CD4-positive, alpha-beta T cell treated with Interleukin-2 at 100 ng/mL for 4 hours (primary cell): Measurements from ENCODE around the gene ANKLE2.
"Not testable (repeated sequence)": the region's sequence is repeated elsewhere in the genome, so short reads cannot be mapped to it uniquely, and the experiment has no call there.

Source experiments
- DNase-seq: peaks from one replicate; pipeline ENCODE4 v3.0.0-alpha.2; 2020; ENCODE audit warnings: low spot score

The ANKLE2 gene

DNA sequence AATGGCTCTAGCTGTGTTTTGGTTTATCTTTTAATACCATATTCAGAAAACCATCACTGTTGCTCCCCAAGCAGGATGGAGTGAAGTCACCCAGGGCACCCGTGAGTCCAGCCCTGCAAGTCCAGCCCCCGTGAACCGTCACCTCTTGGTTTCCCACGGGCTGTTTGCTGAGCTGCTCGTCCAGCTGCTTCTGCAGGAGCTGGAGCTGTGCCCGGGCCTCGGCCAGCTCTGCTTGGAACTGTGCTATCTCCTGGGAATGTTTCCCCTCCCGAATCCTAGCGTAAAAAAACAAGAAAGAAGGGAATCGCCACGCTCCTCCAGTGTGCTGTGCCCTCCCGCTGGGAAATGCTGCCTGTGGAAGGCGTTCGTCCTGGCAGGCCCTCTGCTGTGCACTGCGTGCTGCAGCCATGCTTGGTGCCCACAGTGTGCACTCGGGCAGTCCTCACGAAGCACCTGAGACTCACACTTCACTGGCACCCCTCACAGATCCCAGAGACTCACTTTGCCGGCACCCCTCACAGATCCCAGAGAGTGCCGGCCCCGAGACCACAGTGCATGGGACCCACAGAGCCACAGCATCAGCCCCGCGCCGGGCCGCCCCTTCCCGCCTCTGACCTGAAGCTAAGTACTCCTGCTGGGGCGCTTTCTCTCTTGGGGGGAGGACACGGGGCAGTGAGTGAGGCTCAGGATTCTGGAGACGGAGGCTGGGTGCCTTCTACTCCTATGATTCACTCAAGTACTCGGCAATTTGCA is 15.4 kb upstream of the ANKLE2 start:
- DNase-seq, result no peak

DNA sequence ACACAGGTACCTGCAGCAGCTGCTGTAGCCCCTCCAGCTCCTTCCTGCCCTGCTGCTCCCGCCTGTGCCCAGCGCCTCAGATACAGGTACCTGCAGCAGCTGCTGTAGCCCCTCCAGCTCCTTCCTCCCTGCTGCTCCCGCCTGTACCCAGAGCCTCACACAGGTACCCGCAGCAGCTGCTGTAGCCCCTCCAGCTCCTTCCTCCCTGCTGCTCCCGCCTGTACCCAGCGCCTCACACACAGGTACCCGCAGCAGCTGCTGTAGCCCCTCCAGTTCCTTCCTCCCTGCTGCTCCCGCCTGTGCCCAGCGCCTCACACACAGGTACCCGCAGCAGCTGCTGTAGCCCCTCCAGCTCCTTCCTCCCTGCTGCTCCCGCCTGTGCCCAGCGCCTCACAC is 14.6 kb upstream of the ANKLE2 start:
- DNase-seq, result not testable (repeated sequence)

DNA sequence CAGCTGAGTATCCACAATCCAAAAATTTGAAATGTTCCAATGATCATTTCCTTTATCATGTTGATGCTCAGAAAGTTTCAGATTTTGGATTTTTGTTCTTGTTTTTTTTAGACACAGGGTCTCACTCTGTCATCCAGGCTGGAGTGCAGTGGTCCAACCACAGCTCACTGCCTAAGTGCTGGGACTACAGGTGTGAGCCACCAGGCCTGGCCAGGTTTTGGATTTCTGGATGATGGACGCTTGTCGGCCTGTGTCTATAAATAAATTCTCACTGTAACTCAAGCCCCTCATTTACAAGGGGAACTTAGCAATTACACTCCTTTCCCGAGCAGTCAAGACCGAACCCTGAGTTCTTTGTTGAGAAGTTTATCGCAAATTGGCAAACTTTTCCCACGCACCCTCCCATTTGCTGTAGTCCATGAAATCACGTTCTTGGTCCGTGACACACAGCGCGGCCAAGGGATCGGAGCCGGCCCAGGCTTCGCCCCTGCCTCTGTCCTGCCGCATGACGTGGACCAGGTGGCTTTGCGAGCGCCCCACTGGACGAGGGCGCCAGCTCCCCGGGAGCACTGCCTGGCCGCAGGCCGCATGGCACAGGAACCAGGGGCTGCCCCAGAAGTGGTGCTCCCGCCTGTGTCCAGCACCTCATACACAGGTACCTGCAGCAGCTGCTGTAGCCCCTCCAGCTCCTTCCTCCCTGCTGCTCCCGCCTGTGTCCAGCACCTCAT is 14.0 kb upstream of the ANKLE2 start:
- DNase-seq, result no peak

DNA sequence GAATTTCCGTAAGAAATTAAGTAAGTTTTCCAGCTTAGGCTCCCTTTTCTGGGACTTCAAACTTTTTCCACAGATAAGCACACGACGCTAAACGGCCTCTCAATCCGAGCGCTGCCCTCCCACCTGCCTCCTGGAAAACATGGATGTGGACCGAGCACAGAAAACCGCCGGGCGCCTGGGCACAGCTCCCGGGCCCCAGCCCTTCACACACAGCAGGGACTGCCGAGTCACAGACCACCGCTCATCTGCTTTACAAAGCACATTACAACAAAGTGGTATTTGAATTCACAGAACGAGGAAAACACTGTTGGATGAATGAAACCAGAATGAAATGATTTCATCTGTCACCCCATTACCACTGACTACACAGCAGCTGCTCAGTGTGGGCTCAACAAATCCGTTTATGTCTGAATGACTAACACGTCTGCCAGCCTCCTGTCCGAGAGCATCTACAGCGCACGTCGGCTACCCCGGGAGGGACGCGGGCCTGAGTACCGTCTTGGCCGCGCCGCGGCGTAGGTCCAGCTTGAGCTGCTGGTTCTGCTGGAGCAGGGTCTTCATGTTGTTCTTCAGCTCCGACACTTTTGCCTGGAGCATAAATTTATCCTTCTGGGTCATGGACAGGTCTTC is 13.1 kb upstream of the ANKLE2 start:
- DNase-seq, result no peak

DNA sequence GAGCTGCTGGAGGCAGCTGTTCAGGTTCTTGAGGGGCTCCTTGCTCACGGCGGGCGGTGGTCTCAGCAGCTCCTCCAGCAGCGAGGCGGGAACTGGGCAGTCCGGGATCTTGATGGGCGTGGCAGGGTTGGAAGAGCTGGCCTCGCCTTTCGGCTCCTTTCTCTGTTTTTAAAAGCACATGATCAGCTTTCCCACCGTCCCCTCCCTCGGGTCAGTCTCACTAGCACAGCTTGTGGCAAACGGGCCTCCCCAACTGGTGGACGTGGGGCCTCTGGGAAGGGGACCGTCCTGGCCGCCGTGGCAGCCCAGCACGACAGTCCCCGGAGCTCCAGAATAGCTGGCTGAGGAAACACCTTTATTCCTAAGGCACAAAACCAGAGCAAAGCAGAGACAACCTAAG is 12.5 kb upstream of the ANKLE2 start:
- no peak for DNase-seq

DNA sequence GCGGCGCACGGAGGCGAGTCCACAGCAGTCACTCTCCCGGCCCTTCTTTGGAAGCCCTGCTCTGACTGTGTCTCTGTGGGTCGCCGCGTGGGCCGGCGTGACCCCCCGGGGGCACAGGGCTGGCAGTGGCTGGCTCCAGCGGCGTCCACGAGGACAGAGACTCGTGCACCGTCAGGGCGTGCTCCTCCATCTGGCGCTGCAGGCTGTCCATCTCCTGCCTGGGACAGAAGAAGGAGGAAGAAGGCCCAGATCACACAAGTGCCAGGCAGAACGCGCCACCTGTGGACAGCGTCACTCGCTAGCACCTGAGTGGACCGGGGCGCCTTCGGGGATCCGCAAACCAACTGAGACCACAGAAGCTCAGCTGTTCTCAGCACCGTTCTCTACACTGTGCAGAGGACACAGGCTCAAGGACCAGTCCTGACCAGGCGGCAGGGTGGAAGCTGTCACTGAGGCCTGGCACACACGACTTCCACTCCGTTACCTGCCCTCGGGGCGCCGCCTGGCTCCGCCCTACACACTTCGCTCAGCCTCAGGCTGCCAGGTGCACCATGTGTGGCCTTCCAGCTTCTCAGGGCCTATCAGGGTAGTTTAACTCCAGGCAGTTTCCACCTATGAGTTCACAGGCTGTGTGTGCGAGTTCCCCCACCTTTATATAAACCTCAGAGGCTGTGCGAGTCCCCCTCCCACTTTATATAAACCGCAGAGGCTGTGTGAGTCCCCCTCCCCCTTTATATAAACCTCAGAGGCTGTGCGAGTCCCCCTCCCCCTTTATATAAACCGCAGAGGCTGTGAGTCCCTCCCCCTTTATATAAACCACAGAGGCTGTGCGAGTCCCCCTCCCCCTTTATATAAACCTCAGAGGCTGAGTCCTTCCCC is 11.7 kb upstream of the ANKLE2 start:
- DNase-seq, result no peak

DNA sequence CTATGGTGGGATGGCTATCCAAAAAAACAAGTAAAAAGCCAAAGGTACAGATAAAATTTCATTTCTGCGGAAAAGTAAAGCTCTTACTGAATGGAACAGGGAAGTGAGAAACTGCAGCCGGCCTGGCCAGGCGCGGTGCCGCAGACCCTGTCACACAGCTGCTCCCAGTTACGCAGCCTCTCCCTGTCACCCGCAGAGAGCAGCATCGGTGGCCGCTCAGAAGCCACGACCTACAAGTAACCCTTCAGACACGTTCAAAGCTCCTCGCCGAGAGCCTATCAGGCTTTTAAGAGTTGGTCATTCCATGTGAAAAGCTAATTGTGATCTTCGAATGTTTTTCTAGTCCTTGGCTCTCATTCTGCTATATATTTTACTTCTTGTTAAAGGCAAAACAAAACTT is 11.0 kb upstream of the ANKLE2 start:
- DNase-seq, result no peak

DNA sequence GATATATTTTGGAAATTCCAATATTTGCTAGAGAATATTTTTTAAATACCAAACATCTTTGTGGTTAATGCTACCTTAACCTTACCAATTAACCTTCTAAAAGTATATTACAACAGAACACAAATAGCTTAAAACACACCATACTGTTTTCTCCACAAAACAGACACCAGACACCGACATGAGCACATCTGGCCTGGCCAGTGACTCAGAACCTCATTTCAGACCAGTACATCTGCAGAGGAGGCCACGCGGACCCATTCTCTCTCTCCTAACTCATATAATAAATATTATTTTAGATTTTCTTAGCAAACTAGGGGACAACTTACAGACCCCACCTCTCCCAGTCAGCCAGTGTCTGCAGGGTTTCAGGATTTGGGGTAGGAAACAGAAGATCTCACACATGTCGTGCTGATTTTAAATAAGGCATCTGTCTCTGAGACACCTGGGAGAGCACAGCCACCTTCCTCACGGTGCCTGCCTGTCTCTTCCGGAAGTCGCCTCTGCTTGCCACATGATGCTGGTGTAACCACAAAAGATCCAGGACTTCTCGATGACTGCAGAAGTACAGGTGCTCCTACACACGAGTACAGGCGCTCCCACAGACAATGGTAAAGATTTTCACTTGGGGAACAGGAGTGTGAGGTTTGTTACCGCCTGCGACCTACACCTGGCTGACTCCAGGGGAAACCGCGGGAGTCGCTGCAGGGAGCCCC is 9.7 kb upstream of the ANKLE2 start:
- peak; percentile 58 for DNase-seq

DNA sequence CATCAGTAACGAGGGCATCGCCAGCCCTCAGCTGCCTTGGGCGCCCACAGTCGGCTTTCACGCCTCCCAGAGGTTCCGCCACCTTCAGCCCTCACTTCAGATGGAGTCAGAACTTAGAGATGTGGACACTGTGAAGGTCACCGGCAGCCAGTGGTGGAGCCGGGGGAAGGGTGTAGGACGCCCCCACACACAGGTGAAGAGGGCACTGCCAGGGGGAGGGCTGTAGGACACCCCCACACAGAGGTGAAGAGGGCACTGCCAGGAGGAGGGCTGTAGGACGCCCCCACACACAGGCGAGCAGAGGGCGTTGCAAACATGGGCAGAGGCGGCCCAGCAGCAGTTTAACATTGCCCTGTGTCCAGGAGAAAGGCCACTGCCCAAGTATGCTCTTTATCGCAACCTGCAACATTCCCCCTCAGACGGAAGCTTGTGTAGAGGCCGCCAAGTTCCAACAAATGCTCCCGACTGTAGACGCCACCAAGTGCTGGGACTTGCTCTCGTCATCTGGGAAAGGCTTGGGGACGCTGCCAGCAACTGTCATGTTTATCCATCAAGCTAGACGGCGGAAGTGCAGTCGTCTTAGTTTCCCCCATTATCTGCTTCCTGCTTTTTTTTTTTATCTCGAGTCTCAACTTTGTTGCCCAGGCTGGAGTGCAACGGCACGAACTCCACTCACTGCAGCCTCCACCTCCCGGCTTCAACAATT is 4.9 kb upstream of the ANKLE2 start:
- no peak for DNase-seq

DNA sequence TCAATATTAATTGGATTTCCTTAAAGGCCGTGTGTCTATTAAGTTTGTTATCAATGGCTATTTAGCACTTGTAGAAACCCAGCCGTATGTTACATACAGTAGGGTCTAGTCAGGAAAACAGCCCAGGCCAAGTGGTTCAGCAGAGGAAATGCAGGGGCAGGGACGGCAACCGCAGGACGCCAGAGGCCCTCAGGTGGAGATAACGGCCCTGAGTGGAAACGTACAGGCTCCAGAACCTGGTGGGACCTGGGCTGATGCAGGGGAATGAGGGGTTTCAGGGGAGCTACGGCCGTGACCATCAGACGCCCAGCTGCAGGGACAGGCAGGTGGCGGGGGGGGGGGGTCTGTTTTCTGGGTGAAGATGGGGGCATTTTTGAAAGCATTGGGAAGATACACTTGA is 3.7 kb upstream of the ANKLE2 start:
- DNase-seq, result no peak

DNA sequence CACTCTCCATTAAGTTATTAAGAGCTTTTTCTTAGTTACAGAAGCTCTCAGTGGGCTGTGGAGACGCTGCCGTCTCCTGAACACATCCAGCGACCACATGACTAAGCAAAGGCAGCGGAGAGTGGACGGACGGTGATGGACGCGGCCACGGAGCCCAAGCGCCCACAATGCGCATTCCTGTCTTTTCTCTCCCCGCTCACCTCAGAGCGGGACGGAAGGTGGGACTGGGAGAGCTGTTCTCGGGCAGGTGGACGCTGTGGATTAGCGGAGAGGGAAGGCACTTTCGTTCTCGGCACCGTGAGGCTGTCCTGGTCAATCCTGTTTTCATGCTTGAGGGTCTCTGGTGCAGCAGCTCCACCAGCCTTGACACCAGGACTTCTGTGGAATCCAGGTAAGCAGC is 2.6 kb upstream of the ANKLE2 start:
- no peak for DNase-seq

DNA sequence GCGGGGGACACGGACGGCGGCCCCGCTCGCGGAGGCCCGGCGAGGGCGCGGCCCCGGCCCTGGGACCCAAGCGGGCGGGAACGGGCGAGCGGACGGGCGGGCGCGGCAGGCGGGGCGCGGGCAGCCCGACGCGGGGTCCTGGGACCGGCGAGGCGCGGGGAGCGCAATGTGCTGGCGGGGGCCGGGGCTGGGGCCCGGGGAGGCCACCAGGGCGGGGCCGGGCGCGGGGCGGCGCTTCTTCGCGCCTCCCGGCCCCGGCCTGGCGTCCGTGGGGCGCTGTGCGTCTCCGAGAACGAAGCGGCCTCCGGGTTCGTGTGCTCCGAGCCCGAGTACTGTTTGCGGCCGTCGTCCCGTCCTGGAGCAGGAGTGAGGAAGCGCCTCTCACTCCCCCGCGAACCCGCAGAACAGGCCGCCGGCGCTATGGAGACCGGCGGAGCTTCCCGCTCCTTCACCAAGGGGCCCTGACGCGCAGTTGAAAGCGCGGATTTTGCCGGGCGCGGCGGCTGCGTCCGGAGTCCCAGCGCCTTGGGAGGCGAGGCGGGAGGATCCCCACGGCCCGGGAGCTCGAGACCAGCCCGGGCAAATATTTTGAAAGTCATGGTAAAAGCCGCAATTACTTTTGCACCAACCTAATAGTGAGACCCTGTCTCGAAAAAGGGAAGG is 420 bp upstream of the ANKLE2 start:
- DNase-seq, result peak; percentile 86

DNA sequence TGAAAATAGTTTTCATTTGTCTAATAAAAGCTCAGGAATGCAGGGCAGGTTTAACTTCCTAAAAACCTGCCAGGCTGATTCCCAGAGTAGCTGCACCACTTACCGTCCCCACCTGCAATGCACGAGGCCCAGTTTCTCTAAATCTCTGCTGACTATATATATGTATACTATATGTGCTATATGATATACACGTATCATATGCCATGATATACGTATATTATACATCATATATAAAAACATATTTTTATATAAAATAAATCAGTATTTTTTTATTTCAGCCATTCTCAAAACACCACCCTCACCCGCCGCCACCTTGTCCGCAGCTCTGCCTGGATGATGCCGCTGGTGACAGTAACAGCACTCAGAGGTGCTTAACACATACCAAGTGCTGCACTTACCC is 2.3 kb downstream of the ANKLE2 start:
- DNase-seq, result no peak

DNA sequence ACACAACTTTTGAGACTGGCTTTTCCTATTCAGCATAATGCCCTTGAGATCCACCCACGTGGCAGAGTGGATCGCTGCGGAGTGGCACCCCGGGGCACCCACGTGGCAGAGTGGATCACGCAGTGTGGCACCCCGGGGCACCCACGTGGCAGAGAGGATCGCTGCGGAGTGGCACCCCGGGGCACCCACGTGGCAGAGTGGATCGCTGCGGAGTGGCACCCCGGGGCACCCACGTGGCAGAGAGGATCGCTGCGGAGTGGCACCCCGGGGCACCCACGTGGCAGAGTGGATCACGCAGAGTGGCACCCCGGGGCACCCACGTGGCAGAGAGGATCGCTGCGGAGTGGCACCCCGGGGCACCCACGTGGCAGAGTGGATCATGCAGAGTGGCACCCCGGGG is 2.8 kb downstream of the ANKLE2 start:
- DNase-seq, result not testable (repeated sequence)

DNA sequence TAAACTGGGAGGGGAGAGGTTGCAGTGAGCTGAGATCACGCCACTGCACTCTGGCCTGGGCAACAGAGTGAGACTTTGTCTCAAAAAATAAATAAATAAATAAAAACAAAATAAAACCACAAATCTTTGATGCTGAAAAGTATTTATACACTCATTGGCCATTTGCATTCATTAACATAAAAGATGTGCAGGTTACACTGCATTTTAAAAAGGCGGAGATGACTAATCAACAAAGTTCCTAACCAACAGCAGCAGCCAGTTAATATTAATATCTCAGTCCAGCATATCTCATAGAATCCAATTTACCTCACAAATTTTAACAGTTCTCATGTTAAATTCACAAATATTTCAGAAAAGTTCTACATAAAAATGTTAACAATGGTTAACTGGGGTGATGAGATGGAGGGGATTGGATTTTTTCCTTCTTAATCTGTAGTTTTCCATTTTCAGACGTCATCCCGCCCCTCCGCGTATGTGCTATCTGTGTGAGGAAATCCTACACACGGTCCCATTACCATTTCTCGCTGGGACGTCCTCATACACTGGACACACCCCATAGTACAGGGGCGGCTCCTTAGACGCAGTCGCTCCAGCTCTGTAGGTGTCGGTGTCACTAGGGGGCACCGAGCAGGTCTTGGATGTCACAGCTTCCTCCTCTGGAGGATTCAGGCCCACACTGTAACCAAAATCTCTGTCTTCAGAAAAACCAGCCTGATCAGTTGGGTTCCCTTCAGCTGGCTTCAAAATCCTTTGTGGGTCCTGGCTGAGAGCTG is 7.3 kb downstream of the ANKLE2 start:
- DNase-seq, result no peak

DNA sequence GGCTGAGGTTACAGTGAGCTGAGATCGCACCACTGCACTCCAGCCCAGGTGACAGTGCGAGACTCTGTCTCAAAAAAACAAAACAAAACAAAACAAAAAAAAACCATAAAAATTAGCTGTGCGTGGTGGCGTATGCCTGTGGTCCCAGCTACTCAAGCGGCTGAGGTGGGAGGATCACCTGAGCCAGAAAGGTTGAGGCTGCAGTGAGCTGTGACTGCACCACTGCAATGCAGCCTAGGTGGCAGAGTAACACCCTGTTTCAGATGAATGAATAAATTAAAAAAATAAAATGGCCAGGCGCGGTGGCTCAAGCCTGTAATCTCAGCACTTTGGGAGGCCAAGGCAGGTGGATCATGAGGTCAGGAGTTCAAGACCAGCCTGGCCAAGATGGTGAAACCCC is 8.0 kb downstream of the ANKLE2 start:
- DNase-seq, result not testable (repeated sequence)

DNA sequence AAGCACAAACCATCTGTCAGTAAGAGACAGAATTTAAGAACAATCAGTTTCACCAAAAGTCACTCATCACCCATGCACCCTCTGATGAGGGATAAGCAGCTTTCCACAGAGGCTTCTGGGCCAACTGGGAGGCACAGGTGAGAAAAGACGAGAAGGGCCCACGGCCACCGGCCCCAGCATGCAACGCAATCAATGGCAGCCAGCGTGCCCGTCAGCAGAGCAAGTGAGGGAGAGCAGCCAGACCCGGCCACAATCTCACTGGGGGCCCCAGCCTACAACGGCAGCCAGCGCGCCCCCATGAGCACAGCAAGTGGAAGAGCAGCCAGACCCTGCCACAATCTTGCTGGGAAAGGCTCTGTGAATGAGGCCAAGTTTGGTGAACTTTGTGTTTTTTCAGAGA is 13.3 kb downstream of the ANKLE2 start:
- no peak for DNase-seq

DNA sequence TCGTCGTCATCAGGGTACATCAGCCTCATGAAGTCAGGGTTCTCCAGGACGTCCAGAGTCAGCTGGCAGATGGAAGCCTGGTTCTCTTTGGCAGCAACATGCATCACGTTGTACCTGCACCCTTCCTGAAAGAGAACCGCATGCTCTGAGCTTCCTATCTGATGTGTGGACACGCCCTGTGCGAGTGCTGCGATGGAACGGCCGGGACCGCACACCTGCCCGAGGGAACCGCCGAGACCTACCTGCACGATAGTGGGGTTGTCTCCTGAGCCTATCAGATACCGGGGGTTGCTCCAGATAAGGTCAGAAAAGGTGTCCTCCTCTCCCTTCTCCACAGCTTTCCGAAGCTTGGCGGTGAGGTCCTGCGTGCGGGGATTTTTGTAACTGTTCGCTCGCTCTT is 13.7 kb downstream of the ANKLE2 start:
- no peak for DNase-seq

DNA sequence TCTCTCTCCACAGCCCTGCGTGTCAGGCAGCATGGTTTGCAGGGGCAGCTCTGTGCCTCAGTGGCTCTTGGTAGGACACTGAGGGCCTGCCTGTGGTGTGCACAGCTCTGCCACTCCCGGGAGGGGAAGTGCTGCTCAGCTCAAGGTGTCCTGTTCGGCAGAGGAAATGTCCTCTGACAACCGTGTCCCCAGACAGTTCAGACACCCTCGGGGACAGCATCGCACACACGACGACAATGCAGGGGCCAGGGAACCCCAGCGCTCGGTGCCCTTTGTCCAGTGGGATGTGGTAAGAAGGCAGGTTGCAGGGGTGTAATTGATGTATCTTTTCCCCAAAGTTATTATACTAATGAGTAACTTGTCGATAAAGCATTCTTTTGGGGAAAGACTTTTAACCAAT is 14.2 kb downstream of the ANKLE2 start:
- no peak for DNase-seq

DNA sequence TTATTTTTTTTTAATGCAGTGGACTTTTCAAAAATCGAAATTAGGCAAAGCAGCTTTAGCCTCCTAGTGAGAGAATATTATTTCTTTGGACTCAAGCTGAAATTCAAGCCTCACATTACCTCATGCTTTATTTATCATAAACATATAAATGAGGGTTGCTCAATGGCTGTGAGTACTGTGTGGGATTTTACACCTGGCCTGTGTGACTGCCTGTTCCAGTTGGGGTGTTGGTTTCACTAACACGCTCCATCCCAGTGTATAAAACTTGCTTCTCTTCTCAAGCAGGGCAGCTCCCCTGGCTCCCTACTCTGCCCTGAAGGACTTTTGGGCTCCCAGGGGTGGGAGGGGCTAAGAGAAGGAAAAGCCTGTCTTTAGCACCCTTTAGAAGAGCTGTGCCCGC is 15.0 kb downstream of the ANKLE2 start:
- DNase-seq, result no peak
